HL-60 (cell line): ENCODE results near the gene HLX.

Experiments used
- DNase-seq, 2 experiments: peaks; one replicate each; pipeline ENCODE4 v3.0.0-alpha.2; 2010 to 2020; ENCODE audit warnings: low read depth in 1 of 2, low spot score in 1 of 2
- H3K27ac ChIP-seq: fragments of 250-450 bp; sonication (Bioruptor Pico); replicated peaks from 2 replicates; pipeline ENCODE4 v1.5.1; 2020; ENCODE audit warnings: mild to moderate bottlenecking, moderate library complexity
- H3K27me3 ChIP-seq: fragments of 250-450 bp; sonication (Bioruptor Pico); 2 replicates; pipeline ENCODE4 v1.5.1; 2021; ENCODE audit warnings: mild to moderate bottlenecking, moderate library complexity; ENCODE audit not compliant: insufficient read depth, poor library complexity, severe bottlenecking
- H3K4me3 ChIP-seq: replicated peaks from 2 replicates; pipeline ENCODE4 v1.5.1; 2011; ENCODE audit warnings: mild to moderate bottlenecking, control low read depth, low read length; ENCODE audit not compliant: insufficient read depth
- CTCF ChIP-seq: IDR thresholded peaks from one replicate; pipeline ENCODE4 v1.5.1; 2011; ENCODE audit warnings: low read length, control low read depth, inconsistent platforms; ENCODE audit not compliant: insufficient read depth
- GABPA ChIP-seq: IDR thresholded peaks from 2 replicates; pipeline ENCODE4 v1.6.1; 2012; ENCODE audit warnings: low read depth
- POLR2AphosphoS5 ChIP-seq: IDR thresholded peaks from 2 replicates; pipeline ENCODE4 v1.6.1; 2012; ENCODE audit warnings: low read depth
- REST ChIP-seq: IDR thresholded peaks from 2 replicates; pipeline ENCODE4 v1.6.1; 2012; ENCODE audit warnings: low read depth; ENCODE audit not compliant: insufficient replicate concordance
- SPI1 ChIP-seq: IDR thresholded peaks from 2 replicates; pipeline ENCODE4 v1.6.1; 2012; ENCODE audit warnings: low read depth, mild to moderate bottlenecking, borderline replicate concordance

The HLX gene

DNA sequence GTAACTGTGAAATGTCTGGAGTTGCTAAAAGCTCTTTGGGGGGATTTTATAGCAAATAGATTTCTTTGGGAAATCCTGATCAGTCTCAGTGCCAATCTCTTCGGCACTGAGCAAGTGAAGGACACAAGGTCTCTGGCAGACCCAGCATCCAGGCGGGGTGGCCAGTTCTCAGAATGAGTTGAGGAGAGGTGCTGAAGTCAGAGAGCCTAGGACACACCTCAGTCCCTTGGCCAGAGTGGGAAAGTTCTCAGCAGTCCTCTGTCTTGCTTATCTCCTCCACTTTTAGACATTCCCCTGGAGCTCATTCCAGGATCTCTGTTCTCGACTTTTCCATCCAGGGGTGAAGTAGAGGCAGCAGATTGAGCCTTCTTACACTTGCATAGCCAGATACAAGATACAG lies 6.7 kb downstream of the HLX start:
- Histone ChIP-seq H3K27me3 (peaks cover 2% of the 10 kb centered on the region), H3K4me3 (no peak overlapping the region), H3K27ac (no peak overlapping the region)
- TF ChIP-seq REST (no peak), CTCF (no peak), POLR2AphosphoS5 (no peak), GABPA (no peak)
- no peak for DNase-seq

GRCh38 chr1:220886470-220887201 lies 7.4 kb downstream of the HLX start:
- Histone ChIP-seq H3K27ac (no peak overlapping the region), H3K4me3 (no peak overlapping the region), H3K27me3 (peaks cover 2% of the 10 kb centered on the region)
- TF ChIP-seq REST = no peak
- TF ChIP-seq CTCF = no peak
- no peak for TF ChIP-seq GABPA
- no peak for TF ChIP-seq SPI1
- TF ChIP-seq POLR2AphosphoS5 = no peak
- DNase-seq = no peak

DNA sequence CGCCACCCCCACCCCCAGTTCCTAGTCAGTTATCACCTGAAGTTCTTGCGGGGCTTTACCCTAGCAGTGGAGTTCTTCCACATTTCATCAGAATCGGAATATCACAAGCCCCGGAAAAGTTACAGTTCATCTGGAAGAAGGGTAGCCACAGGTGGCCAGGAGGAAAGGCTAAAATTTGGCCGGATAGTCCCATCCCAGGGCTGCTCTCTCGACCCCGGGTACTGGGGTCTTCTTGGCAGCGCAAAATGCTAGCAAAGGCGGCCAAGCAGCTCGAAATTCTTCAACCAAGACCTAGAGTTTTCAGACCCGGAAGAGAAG lies 7.9 kb downstream of the HLX start:
- H3K27ac ChIP-seq = no peak overlapping the region
- H3K27me3 ChIP-seq = peaks cover 2% of the 10 kb centered on the region
- H3K4me3 ChIP-seq = no peak overlapping the region
- DNase-seq = no peak
- TF ChIP-seq REST = no peak
